SK-N-SH (cell line): ENCODE data around the gene BMP6. TPM values are rescaled to one million over a fixed set of nuclear protein-coding genes. Genes with fewer than 3 reads are reported as not detected.

ENCODE experiments used
- CTCF ChIA-PET: fragments of 300-600, 350-600 bp; formaldehyde crosslinking; extraction: SDS; loops from one replicate; lab custom pipeline; 2021; lab: Yijun Ruan, JAX
- POLR2A ChIA-PET: fragments of 350-600 bp; sonication (Branson Sonifier 250); formaldehyde crosslinking; extraction: SDS; loops from one replicate; lab custom pipeline; 2020; ENCODE audit warnings: antibody characterized with exemption, inconsistent platforms; lab: Yijun Ruan, JAX
- DNase-seq: peaks from one replicate; pipeline ENCODE4 v3.0.0; 2012
- H2AFZ ChIP-seq: fragments of 200-600 bp; sonication (generic); 2 replicates; pipeline ENCODE4 v1.8.1; 2016; ENCODE audit warnings: antibody characterized with exemption, mild to moderate bottlenecking, low read depth
- H3F3A ChIP-seq: fragments of 200-600 bp; sonication (generic); replicated peaks from 2 replicates; pipeline ENCODE3; 2016; ENCODE audit warnings: antibody characterized with exemption, mild to moderate bottlenecking; ENCODE audit not compliant: insufficient read depth
- H3K27ac ChIP-seq, 2 experiments: fragments of 200-500 bp in 1 of 2; fragments of 200-600 bp in 1 of 2; sonication (Bioruptor generic) in 1 of 2; sonication (generic), shearing (Covaris generic) in 1 of 2; 2 replicates each; pipeline versions ENCODE4 v1.5.1 to v1.6.1; 2014 to 2016; ENCODE audit warnings: low read depth in 2 of 2, inconsistent platforms in 1 of 2, low read length in 1 of 2, mild to moderate bottlenecking in 1 of 2, mixed read lengths in 1 of 2
- H3K27me3 ChIP-seq: fragments of 200-600 bp; sonication (generic), shearing (Covaris generic); 2 replicates; pipeline ENCODE4 v1.6.1; 2016; ENCODE audit warnings: mixed run types; ENCODE audit not compliant: insufficient read depth
- H3K36me3 ChIP-seq, 2 experiments: fragments of 200-500 bp in 1 of 2; fragments of 200-600 bp in 1 of 2; sonication (Bioruptor generic) in 1 of 2; sonication (generic) in 1 of 2; replicated peaks in 1 of 2; 2 replicates each; pipeline versions ENCODE3 to v1.5.1; 2014 to 2016; ENCODE audit warnings: low read length in 1 of 2, mild to moderate bottlenecking in 1 of 2; ENCODE audit not compliant: insufficient read depth in 2 of 2, control insufficient read depth in 1 of 2
- H3K4me1 ChIP-seq, 2 experiments: fragments of 200-500 bp in 1 of 2; fragments of 200-600 bp in 1 of 2; sonication (Bioruptor generic) in 1 of 2; sonication (generic), shearing (Covaris generic) in 1 of 2; 2 replicates each; pipeline versions ENCODE4 v1.5.1 to v1.6.1; 2014 to 2016; ENCODE audit warnings: low read depth in 1 of 2, low read length in 1 of 2, mixed run types in 1 of 2; ENCODE audit not compliant: insufficient read depth in 2 of 2, control insufficient read depth in 1 of 2
- H3K4me2 ChIP-seq: fragments of 200-600 bp; sonication (generic), shearing (Covaris generic); 2 replicates; pipeline ENCODE4 v1.6.1; 2017; ENCODE audit warnings: mixed run types
- H3K4me3 ChIP-seq, 2 experiments: fragments of 200-500 bp in 1 of 2; fragments of 200-600 bp in 1 of 2; sonication (Bioruptor generic) in 1 of 2; sonication (generic), shearing (Covaris generic) in 1 of 2; 2 replicates each; pipeline versions ENCODE4 v1.5.1 to v1.8.1; 2014 to 2016; ENCODE audit warnings: low read depth in 2 of 2, inconsistent platforms in 1 of 2, low read length in 1 of 2, mild to moderate bottlenecking in 1 of 2, mixed read lengths in 1 of 2, moderate library complexity in 1 of 2
- H3K79me2 ChIP-seq: fragments of 200-600 bp; sonication (generic); 2 replicates; pipeline ENCODE4 v1.8.1; 2017; ENCODE audit warnings: mild to moderate bottlenecking; ENCODE audit not compliant: insufficient read depth
- H3K9ac ChIP-seq: fragments of 200-600 bp; sonication (generic); 2 replicates; pipeline ENCODE4 v1.6.1; 2017; ENCODE audit warnings: mixed run types
- H3K9me2 ChIP-seq: fragments of 200-600 bp; sonication (generic); 2 replicates; pipeline ENCODE4 v1.6.1; 2017; ENCODE audit warnings: mixed run types
- H3K9me3 ChIP-seq: fragments of 200-600 bp; sonication (generic); 2 replicates; pipeline ENCODE4 v1.6.1; 2017; ENCODE audit warnings: mixed run types, mild to moderate bottlenecking, moderate library complexity
- H4K20me1 ChIP-seq: fragments of 200-600 bp; sonication (generic); 2 replicates; pipeline ENCODE4 v1.6.1; 2017; ENCODE audit warnings: mild to moderate bottlenecking, mixed run types; ENCODE audit not compliant: insufficient read depth
- ELF1 ChIP-seq: IDR thresholded peaks from 2 replicates; pipeline ENCODE4 v1.4.0; 2012
- EP300 ChIP-seq, 2 experiments: IDR thresholded peaks; 2 replicates each; pipeline versions ENCODE4 v1.4.0 to v1.6.1; 2012; ENCODE audit warnings: borderline replicate concordance in 1 of 2, low read depth in 1 of 2, low read length in 1 of 2
- FOSL2 ChIP-seq: IDR thresholded peaks from 2 replicates; pipeline ENCODE4 v1.4.0; 2012; ENCODE audit warnings: low read depth, mild to moderate bottlenecking, moderate library complexity, borderline replicate concordance
- FOXJ3 ChIP-seq: sonication (generic); formaldehyde crosslinking; IDR thresholded peaks from 2 replicates; pipeline ENCODE4 v1.5.1; 2020; ENCODE audit warnings: mild to moderate bottlenecking, missing genetic modification reagents
- FOXM1 ChIP-seq: IDR thresholded peaks from 2 replicates; pipeline ENCODE4 v1.4.0; 2012; ENCODE audit warnings: low read depth, mild to moderate bottlenecking
- GATA2 ChIP-seq: sonication (generic); formaldehyde crosslinking; IDR thresholded peaks from 2 replicates; pipeline ENCODE4 v1.5.0; 2020; ENCODE audit warnings: mild to moderate bottlenecking, missing genetic modification reagents
- PBX3 ChIP-seq: IDR thresholded peaks from 2 replicates; pipeline ENCODE4; 2012
- POLR2AphosphoS5 ChIP-seq: IDR thresholded peaks from 2 replicates; pipeline ENCODE4 v1.6.1; 2012; ENCODE audit warnings: low read depth, low read length
- TAF1 ChIP-seq: IDR thresholded peaks from 2 replicates; pipeline ENCODE4 v1.6.1; 2012; ENCODE audit warnings: low read depth, mild to moderate bottlenecking, low read length, moderate library complexity, borderline replicate concordance
- TEAD4 ChIP-seq: IDR thresholded peaks from 2 replicates; pipeline ENCODE4 v1.4.0; 2012; ENCODE audit warnings: mild to moderate bottlenecking, borderline replicate concordance; ENCODE audit not compliant: insufficient read depth
- USF1 ChIP-seq: IDR thresholded peaks from 2 replicates; pipeline ENCODE4 v1.4.0; 2012; ENCODE audit warnings: low read depth, borderline replicate concordance
- USF2 ChIP-seq: fragments of 150-350 bp; IDR thresholded peaks from 2 replicates; pipeline ENCODE4 v1.6.1; 2017; ENCODE audit warnings: antibody characterized with exemption, low read length, low read depth, borderline replicate concordance
- WGBS: methylation state at CpG from one replicate; pipeline ENCODE4 v1.1.6; 2017; ENCODE audit warnings: low lambda C conversion rate; 5-methylcytosine and 5-hydroxymethylcytosine counted together
- polyA plus RNA-seq, 3 experiments: library from polyadenylated mRNA; depleted of rRNA; stranded (reverse); fragments of >200 nt; gene quantifications; 2 replicates each; pipeline ENCODE4 v1.2.3, GENCODE V29; 2012
- TF ChIP-seq, protein P1 (sequence below): fragments of 150-350 bp; IDR thresholded peaks from 2 replicates; pipeline ENCODE4 v1.6.1; 2016; ENCODE audit warnings: mild to moderate bottlenecking, low read depth, low read length
- TF ChIP-seq, protein P2 (sequence below): IDR thresholded peaks from 2 replicates; pipeline ENCODE4 v1.4.0; 2012; ENCODE audit warnings: low read depth

BMP6 gene
- polyA plus RNA-seq, 1 of the 3 experiments (the other 2 are of a cell fraction): not detected

DNA sequence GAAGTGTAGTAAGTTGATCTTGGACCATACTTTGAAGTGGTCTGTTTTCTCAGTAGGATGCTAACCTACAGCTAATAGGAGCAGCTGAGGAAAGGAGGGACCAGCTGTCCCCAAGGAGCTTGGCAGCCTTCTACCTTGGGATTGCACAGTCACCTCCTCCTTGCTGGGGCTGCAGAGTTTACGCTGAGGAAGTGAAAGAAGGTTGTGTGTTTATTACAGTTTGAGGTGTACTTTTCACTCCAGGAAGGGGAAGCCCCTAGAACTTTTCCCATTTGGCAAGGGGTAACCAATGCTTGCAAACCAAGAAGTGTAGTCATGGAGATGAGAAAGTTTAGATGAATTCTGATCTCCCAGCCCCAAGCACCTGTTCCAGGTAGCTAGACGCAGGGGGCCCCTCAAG is 58.8 kb downstream of the BMP6 start (continued):
- TF ChIP-seq, protein P1, sequence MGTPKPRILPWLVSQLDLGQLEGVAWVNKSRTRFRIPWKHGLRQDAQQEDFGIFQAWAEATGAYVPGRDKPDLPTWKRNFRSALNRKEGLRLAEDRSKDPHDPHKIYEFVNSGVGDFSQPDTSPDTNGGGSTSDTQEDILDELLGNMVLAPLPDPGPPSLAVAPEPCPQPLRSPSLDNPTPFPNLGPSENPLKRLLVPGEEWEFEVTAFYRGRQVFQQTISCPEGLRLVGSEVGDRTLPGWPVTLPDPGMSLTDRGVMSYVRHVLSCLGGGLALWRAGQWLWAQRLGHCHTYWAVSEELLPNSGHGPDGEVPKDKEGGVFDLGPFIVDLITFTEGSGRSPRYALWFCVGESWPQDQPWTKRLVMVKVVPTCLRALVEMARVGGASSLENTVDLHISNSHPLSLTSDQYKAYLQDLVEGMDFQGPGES: no peak
- no peak for TF ChIP-seq POLR2AphosphoS5

GRCh38 chr6:7785243-7786035 is 59.5 kb downstream of the BMP6 start:
- DNase-seq: no peak
- CTCF ChIA-PET: no interaction called here
- H3K9me3 ChIP-seq: no peaks in the 10 kb centered on the region
- peaks cover 0 to 5% of the 10 kb centered on the region in 2 experiments; a peak in 1 of 4 replicates for H3K4me1 ChIP-seq
- H3K4me3 ChIP-seq: no peak overlapping the region
- POLR2A ChIA-PET: no interaction called here
- no peaks in the 10 kb centered on the region for H3K36me3 ChIP-seq
- H3K79me2 ChIP-seq: no peaks in the 10 kb centered on the region
- no peaks in the 10 kb centered on the region for H4K20me1 ChIP-seq
- peaks cover 25% of the 10 kb centered on the region; the same call in 1 of the 2 replicates for H3K27me3 ChIP-seq
- no peaks in the 10 kb centered on the region for H3K9me2 ChIP-seq
- H3K27ac ChIP-seq: no peak overlapping the region
- no peak overlapping the region for H2AFZ ChIP-seq
- H3F3A ChIP-seq: no peaks in the 10 kb centered on the region
- WGBS: 5% methylated on average over 7 of the region's 7 CpGs
- no peak overlapping the region for H3K4me2 ChIP-seq
- TF ChIP-seq EP300 (IDR thresholded peaks at IDR 0.05; ENCODE audit: borderline replicate concordance in 1 of 2, low read depth in 1 of 2, low read length in 1 of 2) (no peak), USF2 (no peak), FOXM1 (no peak), TAF1 (no peak), PBX3 (no peak), POLR2AphosphoS5 (no peak), ELF1 (no peak)
- H3K9ac ChIP-seq: no peak overlapping the region

DNA sequence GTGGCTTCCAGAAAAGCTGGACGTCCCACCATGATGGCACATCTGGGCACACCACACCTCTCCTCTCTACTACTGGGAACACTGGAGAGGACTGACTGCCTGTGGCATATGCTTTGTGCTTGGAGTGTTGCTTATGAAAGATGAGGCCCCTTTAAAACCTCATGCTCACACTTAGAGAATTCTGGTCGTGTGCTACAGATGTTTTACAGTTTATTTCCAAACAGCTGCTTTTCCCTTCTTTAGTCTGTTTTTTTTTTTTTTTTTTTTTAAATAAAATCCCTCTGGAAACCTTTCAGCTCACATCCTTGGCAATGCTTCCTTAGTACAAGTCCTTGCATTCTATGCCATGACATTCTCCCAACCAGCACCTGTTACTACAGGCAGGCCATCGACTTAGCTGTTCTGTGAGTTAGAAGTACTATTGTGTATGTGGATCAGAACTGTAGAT is 60.3 kb downstream of the BMP6 start:
- 4% methylated on average over 3 of the region's 3 CpGs for WGBS
- TF ChIP-seq, protein P2, sequence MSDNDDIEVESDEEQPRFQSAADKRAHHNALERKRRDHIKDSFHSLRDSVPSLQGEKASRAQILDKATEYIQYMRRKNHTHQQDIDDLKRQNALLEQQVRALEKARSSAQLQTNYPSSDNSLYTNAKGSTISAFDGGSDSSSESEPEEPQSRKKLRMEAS: no peak
- TF ChIP-seq TEAD4 (no peak), GATA2 (CRISPR knock-in tag) (no peak), FOXM1 (no peak), EP300 (IDR thresholded peaks at IDR 0.05; ENCODE audit: borderline replicate concordance in 1 of 2, low read depth in 1 of 2, low read length in 1 of 2) (no peak), FOSL2 (no peak), USF1 (no peak), FOXJ3 (CRISPR knock-in tag) (no peak)
- TF ChIP-seq, all 33 proteins: peak for 0
- no peaks in the 10 kb centered on the region for H3F3A ChIP-seq
- no peak for DNase-seq
- no peak overlapping the region for H3K4me2 ChIP-seq
- H3K36me3 ChIP-seq: no peaks in the 10 kb centered on the region
- peaks cover 0 to 5% of the 10 kb centered on the region in 2 experiments; a peak in 1 of 4 replicates for H3K4me1 ChIP-seq
- H3K9me2 ChIP-seq: no peaks in the 10 kb centered on the region
- H3K4me3 ChIP-seq: no peak overlapping the region
- no peaks in the 10 kb centered on the region for H4K20me1 ChIP-seq
- no peak overlapping the region for H3K9ac ChIP-seq
- no peaks in the 10 kb centered on the region for H3K79me2 ChIP-seq
- H3K27me3 ChIP-seq: peaks cover 26% of the 10 kb centered on the region; the same call in 1 of the 2 replicates
- POLR2A ChIA-PET: no interaction called here
- H2AFZ ChIP-seq: no peak overlapping the region
- CTCF ChIA-PET: no interaction called here
- no peak overlapping the region for H3K27ac ChIP-seq
- no peaks in the 10 kb centered on the region for H3K9me3 ChIP-seq
